Endothelial cell of umbilical vein (primary cell): Measurements from ENCODE around the gene NUDT8. TPM values are rescaled to one million over a fixed set of nuclear protein-coding genes. Genes with fewer than 3 reads are reported as not detected.

Source experiments
- BruUV-seq: library from RNA; stranded (reverse); fragments of 400-500 nt; replicated peaks from 2 replicates; lab custom pipeline; 2021; lab: Mats Ljungman, UMichigan
- CTCF ChIA-PET: fragments of 300-600, 350-600 bp; sonication (Branson Sonifier 250); formaldehyde crosslinking; loops from one replicate; lab custom pipeline; 2021; ENCODE audit warnings: antibody characterized with exemption, inconsistent platforms; lab: Charles Lee
- POLR2A ChIA-PET: fragments of 300-600, 350-600 bp; sonication (Branson Sonifier 250); formaldehyde crosslinking; loops from one replicate; lab custom pipeline; 2021; ENCODE audit warnings: antibody characterized with exemption, inconsistent platforms; lab: Charles Lee
- DNase-seq: peaks from one replicate; pipeline ENCODE4 v3.0.0-alpha.2; 2011; ENCODE audit warnings: low read depth, low spot score
- FAIRE-seq: peaks from 2 replicates; lab custom pipeline; 2011; peaks lifted over from hg19 to GRCh38; lab: Jason Lieb, UNC
- H2AFZ ChIP-seq: 2 replicates; pipeline ENCODE4 v1.6.0; 2012; ENCODE audit warnings: low read depth, low read length, control low read depth, inconsistent platforms
- H3K27ac ChIP-seq: 2 replicates; pipeline ENCODE4 v1.5.1; 2011; ENCODE audit warnings: low read depth, mild to moderate bottlenecking, control low read depth, low read length, moderate library complexity; ENCODE audit not compliant: insufficient read depth
- H3K27me3 ChIP-seq, 2 experiments: 2 replicates each; pipeline versions ENCODE4 v1.6.0 to v1.6.1; 2011; ENCODE audit warnings: low read length in 2 of 2, mixed read lengths in 1 of 2; ENCODE audit not compliant: control insufficient read depth in 2 of 2, insufficient read depth in 2 of 2
- H3K36me3 ChIP-seq, 2 experiments: 2 replicates in 1 of 2; 3 replicates in 1 of 2; pipeline ENCODE4 v1.5.1; 2011; ENCODE audit warnings: low read length in 2 of 2, mild to moderate bottlenecking in 1 of 2, moderate library complexity in 1 of 2; ENCODE audit not compliant: control insufficient read depth in 2 of 2, insufficient read depth in 2 of 2; ENCODE audit errors: extremely low read depth in 1 of 2
- H3K4me1 ChIP-seq: 3 replicates; pipeline ENCODE4 v1.5.1; 2011; ENCODE audit warnings: mild to moderate bottlenecking, low read length; ENCODE audit not compliant: control insufficient read depth, insufficient read depth; ENCODE audit errors: extremely low read depth
- H3K4me2 ChIP-seq: 2 replicates; pipeline ENCODE4 v1.6.1; 2011; ENCODE audit warnings: low read length, control low read depth, mixed read lengths; ENCODE audit not compliant: insufficient read depth
- H3K4me3 ChIP-seq, 3 experiments: fragments of 200-600 bp in 1 of 3; sonication (generic), shearing (Covaris generic) in 1 of 3; replicated peaks in 1 of 3; 2 replicates each; pipeline ENCODE4 v1.5.1; 2011 to 2016; ENCODE audit warnings: control low read depth in 3 of 3, low read length in 3 of 3, mild to moderate bottlenecking in 2 of 3, inconsistent platforms in 1 of 3, low read depth in 1 of 3, moderate library complexity in 1 of 3; ENCODE audit not compliant: insufficient read depth in 1 of 3
- H3K79me2 ChIP-seq: 2 replicates; pipeline ENCODE4 v1.6.0; 2012; ENCODE audit warnings: low read length, inconsistent platforms; ENCODE audit not compliant: control insufficient read depth, insufficient read depth
- H3K9ac ChIP-seq: replicated peaks from 2 replicates; pipeline ENCODE3; 2011; ENCODE audit warnings: low read length, control low read depth; ENCODE audit not compliant: insufficient read depth; ENCODE audit errors: extremely low read depth
- H3K9me1 ChIP-seq: replicated peaks from 3 replicates; pipeline ENCODE4 v1.6.0; 2011; ENCODE audit warnings: mild to moderate bottlenecking, low read length; ENCODE audit not compliant: control insufficient read depth, insufficient read depth; ENCODE audit errors: extremely low read depth
- H3K9me3 ChIP-seq: replicated peaks from 2 replicates; pipeline ENCODE4 v1.5.1; 2012; ENCODE audit warnings: low read length, inconsistent platforms; ENCODE audit not compliant: control insufficient read depth, insufficient read depth
- H4K20me1 ChIP-seq: replicated peaks from 2 replicates; pipeline ENCODE3; 2011; ENCODE audit warnings: mild to moderate bottlenecking, low read length; ENCODE audit not compliant: control insufficient read depth, insufficient read depth; ENCODE audit errors: extremely low read depth
- CTCF ChIP-seq, 2 donors: IDR thresholded peaks; 1 replicate in 1 of 2; 2 replicates in 1 of 2; pipeline ENCODE4 v1.5.1; 2011; ENCODE audit warnings: low read length in 2 of 2, mild to moderate bottlenecking in 2 of 2, moderate library complexity in 2 of 2, control low read depth in 1 of 2, inconsistent platforms in 1 of 2, low read depth in 1 of 2; ENCODE audit not compliant: insufficient read depth in 1 of 2; ENCODE audit errors: extremely low read depth in 1 of 2
- FOS ChIP-seq: IDR thresholded peaks from 2 replicates; pipeline ENCODE4 v1.6.1; 2011; ENCODE audit warnings: mild to moderate bottlenecking, low read length, moderate library complexity, borderline replicate concordance; ENCODE audit not compliant: insufficient read depth
- GATA2 ChIP-seq: IDR thresholded peaks from 2 replicates; pipeline ENCODE4 v1.7.0; 2011; ENCODE audit warnings: low read depth, mild to moderate bottlenecking, moderate library complexity, mixed read lengths, low read length; ENCODE audit not compliant: insufficient read length, insufficient read depth
- JUN ChIP-seq: IDR thresholded peaks from 2 replicates; pipeline ENCODE4 v1.6.1; 2011; ENCODE audit warnings: borderline replicate concordance, low read depth; ENCODE audit not compliant: insufficient read length, insufficient read depth
- MAX ChIP-seq: IDR thresholded peaks from 2 replicates; pipeline ENCODE4 v1.6.1; 2011; ENCODE audit not compliant: insufficient read depth, insufficient read length
- dilution Hi-C: fragments of 300-500 bp; cut with MboI; formaldehyde crosslinking; loops from one replicate; pipeline ENCODE4 v1.15.0; 2019; ENCODE audit warnings: low sequenced_read_pairs; ENCODE audit not compliant: extremely low pct_ligation_motif_present
- intact Hi-C: fragments of 100-400 bp; cut with micrococcal nuclease; formaldehyde crosslinking; loops from one replicate; pipeline ENCODE4 v1.10.0; 2022
- polyA plus RNA-seq, 4 experiments: library from polyadenylated mRNA; depleted of rRNA in 3 of 4; stranded (reverse) in 3 of 4; unstranded in 1 of 4; fragments of >200 nt; gene quantifications; 2 replicates each; pipeline versions ENCODE4 v1.2.1 to v1.2.3, GENCODE V29; 2011 to 2012; ENCODE audit warnings: missing spikeins in 1 of 4
- total RNA-seq: library from RNA; stranded (reverse); gene quantifications from 2 replicates; pipeline ENCODE4 v1.2.3, GENCODE V29; 2021

The NUDT8 gene
- total and polyA plus RNA-seq, 2 donors (not counting 3 experiments of a cell fraction or from before 2014, with no cell fraction given): 14.1 to 20.4 TPM

GRCh38 chr11:67664696-67665540 is 35.2 kb upstream of the NUDT8 start:
- dilution Hi-C loops (no loop called here), intact Hi-C loops (no loop called here)
- H2AFZ ChIP-seq: no peak overlapping the region
- no peak overlapping the region for H3K27ac ChIP-seq
- POLR2A ChIA-PET: no interaction called here
- no peak for FAIRE-seq
- no peaks in the 10 kb centered on the region for H3K4me1 ChIP-seq
- no TSS peak for BruUV-seq
- no peaks in the 10 kb centered on the region for H3K36me3 ChIP-seq
- no peak for DNase-seq
- H3K79me2 ChIP-seq: no peaks in the 10 kb centered on the region
- no peaks in the 10 kb centered on the region for H3K27me3 ChIP-seq
- no peak overlapping the region for H3K4me3 ChIP-seq
- H3K4me2 ChIP-seq: no peak overlapping the region
- no peaks in the 10 kb centered on the region for H4K20me1 ChIP-seq
- CTCF ChIA-PET: no interaction called here
- no peak overlapping the region for H3K9ac ChIP-seq
- H3K9me1 ChIP-seq: no peaks in the 10 kb centered on the region
- no peak for TF ChIP-seq CTCF (IDR thresholded peaks at IDR 0.05; ENCODE audit: extremely low read depth in 1 of 2, insufficient read depth in 1 of 2, low read depth in 1 of 2, low read length in 2 of 2)
- TF ChIP-seq MAX: no peak
- no peak for TF ChIP-seq JUN
- no peak for TF ChIP-seq GATA2
- TF ChIP-seq FOS: no peak
- no peaks in the 10 kb centered on the region for H3K9me3 ChIP-seq
